Gastroesophageal sphincter (tissue), 4 donors: ENCODE measurements around the gene SPINK2. TPM values are rescaled to one million over a fixed set of nuclear protein-coding genes. Genes with fewer than 3 reads are reported as not detected.

Experiments
- ATAC-seq: fragments of 150-250 bp; one replicate; pipeline ENCODE4 v1.9.1; 2016; ENCODE audit warnings: mild to moderate bottlenecking, moderate library complexity
- H3K27ac ChIP-seq, 4 donors: fragments of 200-600 bp; sonication (generic) in 3 of 4; 1 replicate in 3 of 4; 2 replicates in 1 of 4; pipeline ENCODE4 v1.5.1; 2016 to 2019
- H3K27me3 ChIP-seq: fragments of 200-600 bp; sonication (generic); one replicate; pipeline ENCODE4 v1.5.1; 2019
- H3K36me3 ChIP-seq, 2 donors: fragments of 200-600 bp; sonication (generic); one replicate each; pipeline ENCODE4 v1.5.1; 2019; ENCODE audit warnings: control low read depth in 1 of 2
- H3K4me1 ChIP-seq, 3 donors: fragments of 200-600 bp; sonication (generic); 1 replicate in 2 of 3; 2 replicates in 1 of 3; pipeline ENCODE4 v1.5.1; 2016 to 2019; ENCODE audit warnings: control low read depth in 2 of 3
- H3K4me3 ChIP-seq, 2 donors: fragments of 200-600 bp; sonication (generic); one replicate each; pipeline ENCODE4 v1.5.1; 2019; ENCODE audit warnings: mild to moderate bottlenecking in 1 of 2, moderate library complexity in 1 of 2
- H3K9me3 ChIP-seq, 3 donors: fragments of 200-600 bp; sonication (generic); one replicate each; pipeline ENCODE4 v1.5.1; 2017 to 2019; ENCODE audit warnings: control low read depth in 2 of 3
- EP300 ChIP-seq: sonication (generic); formaldehyde crosslinking; IDR thresholded peaks from one replicate; pipeline ENCODE4 v1.6.1; 2017; ENCODE audit warnings: antibody characterized with exemption, mild to moderate bottlenecking
- POLR2A ChIP-seq, 2 donors: fragments of 450-650 bp; IDR thresholded peaks; one replicate each; pipeline ENCODE4 v1.6.1; 2017; ENCODE audit warnings: antibody characterized with exemption in 2 of 2, mild to moderate bottlenecking in 2 of 2, moderate library complexity in 1 of 2
- POLR2AphosphoS5 ChIP-seq: sonication (generic); formaldehyde crosslinking; IDR thresholded peaks from one replicate; pipeline ENCODE4 v1.6.1; 2017; ENCODE audit warnings: antibody characterized with exemption
- WGBS, 2 donors: methylation state at CpG; one replicate each; pipeline ENCODE4 v1.1.5; 2018; ENCODE audit warnings: low coverage in 1 of 2; 5-methylcytosine and 5-hydroxymethylcytosine counted together
- total RNA-seq, 4 donors: library from RNA; depleted of rRNA; stranded (reverse); fragments of >200 nt; gene quantifications; one replicate each; pipeline ENCODE4 v1.1.0, GENCODE V29; 2016
- TF ChIP-seq, protein P1 (sequence below), 4 experiments: fragments of 200-600 bp in 2 of 4; fragments of 450-650 bp in 2 of 4; sonication (generic) in 1 of 4; IDR thresholded peaks; one replicate each; pipeline ENCODE4 v1.5.1; 2017 to 2019; ENCODE audit warnings: antibody characterized with exemption in 4 of 4, mild to moderate bottlenecking in 2 of 4, moderate library complexity in 2 of 4

The SPINK2 gene
- total RNA-seq, 4 donors from 2014 or later, result not detected

DNA sequence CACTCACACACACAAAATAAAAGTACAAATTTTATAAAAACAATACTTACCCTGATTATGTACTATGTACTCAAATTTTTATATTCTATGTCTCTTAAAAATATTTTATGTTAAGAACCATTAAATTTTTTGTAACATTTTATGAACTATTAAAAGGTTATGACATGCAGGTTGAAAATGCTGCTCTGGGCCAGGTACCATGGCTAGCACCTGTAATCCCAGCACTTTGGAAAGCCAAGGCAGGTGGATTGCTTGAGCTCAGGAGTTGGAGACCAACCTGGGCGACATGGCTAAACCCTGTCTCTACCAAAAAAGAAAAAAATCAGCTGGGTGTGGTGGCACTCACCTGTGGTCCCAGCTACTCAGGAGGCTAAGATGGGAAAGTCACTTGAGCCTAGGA is 29.4 kb upstream of the SPINK2 start:
- H3K4me1 ChIP-seq, result no peaks in the 10 kb centered on the region
- WGBS, 2 donors, result 80% methylated on average over 1 of the region's 1 CpG; no CpG with 5 or more reads in 1 of the 2 donors
- H3K9me3 ChIP-seq, result no peaks in the 10 kb centered on the region
- no peaks in the 10 kb centered on the region for H3K36me3 ChIP-seq
- H3K4me3 ChIP-seq, result no peak overlapping the region
- no peaks in the 10 kb centered on the region for H3K27me3 ChIP-seq
- no peak for ATAC-seq
- H3K27ac ChIP-seq, result no peak overlapping the region
- TF ChIP-seq, protein P1, sequence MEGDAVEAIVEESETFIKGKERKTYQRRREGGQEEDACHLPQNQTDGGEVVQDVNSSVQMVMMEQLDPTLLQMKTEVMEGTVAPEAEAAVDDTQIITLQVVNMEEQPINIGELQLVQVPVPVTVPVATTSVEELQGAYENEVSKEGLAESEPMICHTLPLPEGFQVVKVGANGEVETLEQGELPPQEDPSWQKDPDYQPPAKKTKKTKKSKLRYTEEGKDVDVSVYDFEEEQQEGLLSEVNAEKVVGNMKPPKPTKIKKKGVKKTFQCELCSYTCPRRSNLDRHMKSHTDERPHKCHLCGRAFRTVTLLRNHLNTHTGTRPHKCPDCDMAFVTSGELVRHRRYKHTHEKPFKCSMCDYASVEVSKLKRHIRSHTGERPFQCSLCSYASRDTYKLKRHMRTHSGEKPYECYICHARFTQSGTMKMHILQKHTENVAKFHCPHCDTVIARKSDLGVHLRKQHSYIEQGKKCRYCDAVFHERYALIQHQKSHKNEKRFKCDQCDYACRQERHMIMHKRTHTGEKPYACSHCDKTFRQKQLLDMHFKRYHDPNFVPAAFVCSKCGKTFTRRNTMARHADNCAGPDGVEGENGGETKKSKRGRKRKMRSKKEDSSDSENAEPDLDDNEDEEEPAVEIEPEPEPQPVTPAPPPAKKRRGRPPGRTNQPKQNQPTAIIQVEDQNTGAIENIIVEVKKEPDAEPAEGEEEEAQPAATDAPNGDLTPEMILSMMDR (IDR thresholded peaks at IDR 0.05), result no peak
- no peak for TF ChIP-seq POLR2AphosphoS5
- no peak for TF ChIP-seq EP300
- no peak for TF ChIP-seq POLR2A (IDR thresholded peaks at IDR 0.05)

DNA sequence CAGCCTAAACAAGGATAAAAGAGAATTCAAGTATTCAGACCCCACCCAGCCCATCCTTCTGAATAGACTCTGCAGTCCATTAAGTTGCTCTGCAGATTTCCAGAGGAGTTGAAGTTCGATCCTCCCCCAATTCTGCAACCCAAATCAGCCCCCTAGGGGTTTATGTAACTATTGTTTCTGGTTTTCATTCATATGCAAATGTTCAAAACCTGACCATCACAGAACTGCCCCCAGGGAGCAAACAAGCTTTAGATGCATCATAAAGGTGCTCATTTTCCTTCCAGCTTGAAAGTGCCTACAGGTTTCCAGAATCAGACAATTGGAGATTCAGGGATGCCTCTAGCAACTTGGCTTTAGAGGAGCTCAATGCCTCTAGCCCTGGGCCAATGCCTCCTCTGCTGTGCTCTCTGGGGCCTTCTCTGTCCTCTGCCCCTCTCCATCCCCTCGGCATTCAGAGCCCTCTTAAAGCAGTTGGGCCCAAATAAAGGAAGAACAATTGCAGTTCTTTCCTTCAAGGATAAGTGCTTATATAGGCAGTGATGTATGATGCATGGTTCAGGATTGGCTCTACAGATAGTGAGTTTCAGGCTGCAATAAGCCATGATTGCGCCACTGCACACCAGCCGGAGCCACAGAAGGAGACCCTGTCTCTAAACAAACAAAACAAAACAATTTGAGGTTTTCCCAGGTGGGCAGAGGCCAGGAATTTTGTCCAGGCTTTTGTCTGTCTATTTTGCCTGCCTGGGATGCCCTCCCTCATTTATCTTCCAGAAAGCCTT is 23.5 kb upstream of the SPINK2 start:
- no peak overlapping the region for H3K27ac ChIP-seq
- ATAC-seq, result no peak
- H3K36me3 ChIP-seq, result no peaks in the 10 kb centered on the region
- H3K4me1 ChIP-seq, result no peaks in the 10 kb centered on the region
- H3K27me3 ChIP-seq, result no peaks in the 10 kb centered on the region
- WGBS, 2 donors, result 75 to 79% methylated on average over 2 to 4 of the region's 4 CpGs
- no peaks in the 10 kb centered on the region for H3K9me3 ChIP-seq
- TF ChIP-seq POLR2AphosphoS5, result no peak
- TF ChIP-seq POLR2A (IDR thresholded peaks at IDR 0.05), result no peak
- TF ChIP-seq, protein P1 (IDR thresholded peaks at IDR 0.05), result no peak
- no peak for TF ChIP-seq EP300
- no peak overlapping the region for H3K4me3 ChIP-seq

DNA sequence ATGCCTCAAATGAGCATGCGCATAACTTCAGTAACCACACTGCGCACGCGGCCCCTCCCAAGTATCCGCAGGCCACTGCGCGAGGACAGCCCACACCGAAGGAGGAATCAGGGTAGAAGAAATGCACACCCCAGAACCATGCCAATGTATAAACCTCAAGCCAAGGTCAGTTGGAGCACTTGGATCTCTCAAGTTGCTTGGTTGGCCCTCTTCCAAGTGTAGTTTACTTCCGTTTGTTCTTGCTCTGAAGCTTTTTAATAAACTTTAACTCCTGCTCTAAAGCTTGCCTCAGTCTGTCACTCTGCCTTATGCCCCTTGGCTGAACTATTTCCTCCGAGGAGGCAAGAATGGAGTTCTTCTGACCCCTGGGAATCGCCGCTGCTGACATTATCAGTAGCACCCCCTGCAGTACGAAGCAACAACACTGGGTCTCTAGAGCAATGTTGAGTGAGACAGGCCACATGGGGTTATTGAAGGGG is 22.0 kb upstream of the SPINK2 start:
- Histone ChIP-seq H3K4me1 (no peaks in the 10 kb centered on the region), H3K27me3 (no peaks in the 10 kb centered on the region), H3K9me3 (no peaks in the 10 kb centered on the region), H3K27ac (no peak overlapping the region), H3K36me3 (no peaks in the 10 kb centered on the region), H3K4me3 (no peak overlapping the region)
- ATAC-seq, result no peak
- no peak for TF ChIP-seq POLR2A (IDR thresholded peaks at IDR 0.05)
- TF ChIP-seq EP300, result no peak
- TF ChIP-seq, protein P1 (IDR thresholded peaks at IDR 0.05), result no peak
- TF ChIP-seq POLR2AphosphoS5, result no peak
- WGBS, 2 donors, result 19 to 65% methylated on average over 3 to 10 of the region's 13 CpGs

DNA sequence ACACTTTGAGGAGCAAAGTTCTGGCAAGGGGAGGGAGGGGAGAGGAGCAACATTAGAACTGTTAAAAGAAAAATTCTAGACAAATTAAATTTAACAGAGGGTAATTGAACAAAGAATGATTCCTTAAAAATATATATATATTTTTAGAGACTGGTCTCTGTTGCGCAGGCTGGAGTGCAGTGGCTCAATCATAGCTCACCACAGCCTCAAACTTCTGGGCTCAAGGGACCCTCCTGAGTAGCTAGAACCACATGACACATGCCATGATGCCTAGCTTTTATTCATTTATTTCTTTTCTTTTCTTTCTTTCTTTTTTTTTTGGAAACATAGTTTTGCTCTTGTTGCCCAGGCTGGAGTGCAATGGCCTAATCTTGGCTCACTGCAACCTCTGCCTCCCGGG is 19.1 kb upstream of the SPINK2 start:
- no peak overlapping the region for H3K27ac ChIP-seq
- no peak overlapping the region for H3K4me3 ChIP-seq
- H3K27me3 ChIP-seq, result no peaks in the 10 kb centered on the region
- no peak for TF ChIP-seq POLR2A (IDR thresholded peaks at IDR 0.05)
- no peak for TF ChIP-seq EP300
- no peak for TF ChIP-seq POLR2AphosphoS5
- TF ChIP-seq, protein P1 (IDR thresholded peaks at IDR 0.05), result no peak
- no peaks in the 10 kb centered on the region for H3K9me3 ChIP-seq
- 96 to 100% methylated on average over 2 of the region's 2 CpGs for WGBS, 2 donors
- ATAC-seq, result no peak
- no peaks in the 10 kb centered on the region for H3K4me1 ChIP-seq
- H3K36me3 ChIP-seq, result no peaks in the 10 kb centered on the region
